Measurements from ENCODE around the gene HYKK. TPM values are rescaled to one million over a fixed set of nuclear protein-coding genes. Genes with fewer than 3 reads are reported as not detected.

The HYKK gene
- total and polyA plus RNA-seq, 2 of the 13 experiments (the other 11 are each of a cell fraction or from before 2014, with no cell fraction given) = 3.5 to 5.4 TPM

GRCh38 chr15:78540141-78540870 is 32.9 kb downstream of the HYKK start, which contains the start of gene PSMA4 (continued):
- no peak for TF ChIP-seq ETS1 (CRISPR knock-in tag; IDR thresholded peaks at IDR 0.05)
- no peak for TF ChIP-seq ZBTB39 (CRISPR knock-in tag; IDR thresholded peaks at IDR 0.05)
- peak; percentile 78 to 94 for TF ChIP-seq POLR2A (IDR thresholded peaks at IDR 0.05; ENCODE audit: insufficient read depth in 1 of 2, low read depth in 2 of 2, low read length in 2 of 2)
- TF ChIP-seq ZNF549 (CRISPR knock-in tag; IDR thresholded peaks at IDR 0.05) = no peak
- no peak; the same call in 1 of the 2 replicates for TF ChIP-seq RXRB (CRISPR knock-in tag; IDR thresholded peaks at IDR 0.05; ENCODE audit: borderline replicate concordance)
- TF ChIP-seq SNAI1 (CRISPR knock-in tag; IDR thresholded peaks at IDR 0.05; ENCODE audit: borderline replicate concordance) = no peak
- TF ChIP-seq ZNF841 (CRISPR knock-in tag; IDR thresholded peaks at IDR 0.05; ENCODE audit: borderline replicate concordance) = no peak
- TF ChIP-seq HHEX (CRISPR knock-in tag; IDR thresholded peaks at IDR 0.05) = no peak
- no peak for TF ChIP-seq ZNF282 (IDR thresholded peaks at IDR 0.05; ENCODE audit: partially characterized antibody)
- TF ChIP-seq SIN3A (IDR thresholded peaks at IDR 0.05; ENCODE audit: borderline replicate concordance, low read depth, low read length) = no peak; the same call in 1 of the 2 replicates
- TF ChIP-seq ZNF207 (IDR thresholded peaks at IDR 0.05; ENCODE audit: borderline replicate concordance) = no peak
- no peak for TF ChIP-seq NCOA1 (CRISPR knock-in tag; IDR thresholded peaks at IDR 0.05)
- TF ChIP-seq MTF1 (CRISPR knock-in tag; IDR thresholded peaks at IDR 0.05) = no peak
- TF ChIP-seq ZNF331 (CRISPR knock-in tag; IDR thresholded peaks at IDR 0.05) = peak; percentile 51
- TF ChIP-seq ZBTB7A (CRISPR knock-in tag; IDR thresholded peaks at IDR 0.05) = peak; percentile 74
- no peak for TF ChIP-seq ZNF768 (CRISPR knock-in tag; IDR thresholded peaks at IDR 0.05)
- peak; percentile 75 for TF ChIP-seq KMT2A (CRISPR knock-in tag; IDR thresholded peaks at IDR 0.05)
- TF ChIP-seq ZNF20 (CRISPR knock-in tag; IDR thresholded peaks at IDR 0.05) = no peak
- TF ChIP-seq REST (IDR thresholded peaks at IDR 0.05; ENCODE audit: borderline replicate concordance in 1 of 2, low read depth in 1 of 2, low read length in 2 of 2) = no peak; a peak in 1 of 4 replicates
- peak; percentile 87 for TF ChIP-seq ZBTB7B (CRISPR knock-in tag; IDR thresholded peaks at IDR 0.05)
- TF ChIP-seq ZNF740 (CRISPR knock-in tag; IDR thresholded peaks at IDR 0.05) = 0 out of 2 replicates have a peak, but pooled peaks have one; percentile 42
- 0 out of 2 replicates have a peak, but pooled peaks have one; percentile 39 for TF ChIP-seq ARID2 (CRISPR knock-in tag; IDR thresholded peaks at IDR 0.05; ENCODE audit: borderline replicate concordance)
- no peak for TF ChIP-seq GABPA (IDR thresholded peaks at IDR 0.05; ENCODE audit: low read depth, low read length)
- peak; percentile 61 for TF ChIP-seq GABPA (CRISPR knock-in tag; IDR thresholded peaks at IDR 0.05; ENCODE audit: low read depth)
- TF ChIP-seq SP140L (CRISPR knock-in tag; IDR thresholded peaks at IDR 0.05; ENCODE audit: borderline replicate concordance) = no peak
- peak; percentile 84; the same call in 1 of the 2 replicates for TF ChIP-seq TGIF2 (CRISPR knock-in tag; IDR thresholded peaks at IDR 0.05)

Data from HepG2 (cell line).